NCI-H446 (cell line): ENCODE data around the gene P2RY11.

ENCODE experiments used
- DNase-seq, 2 experiments: peaks; one replicate each; lab custom pipeline; 2025; lab: John Stamatoyannopoulos, UW

The P2RY11 gene, protein sequence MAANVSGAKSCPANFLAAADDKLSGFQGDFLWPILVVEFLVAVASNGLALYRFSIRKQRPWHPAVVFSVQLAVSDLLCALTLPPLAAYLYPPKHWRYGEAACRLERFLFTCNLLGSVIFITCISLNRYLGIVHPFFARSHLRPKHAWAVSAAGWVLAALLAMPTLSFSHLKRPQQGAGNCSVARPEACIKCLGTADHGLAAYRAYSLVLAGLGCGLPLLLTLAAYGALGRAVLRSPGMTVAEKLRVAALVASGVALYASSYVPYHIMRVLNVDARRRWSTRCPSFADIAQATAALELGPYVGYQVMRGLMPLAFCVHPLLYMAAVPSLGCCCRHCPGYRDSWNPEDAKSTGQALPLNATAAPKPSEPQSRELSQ

DNA sequence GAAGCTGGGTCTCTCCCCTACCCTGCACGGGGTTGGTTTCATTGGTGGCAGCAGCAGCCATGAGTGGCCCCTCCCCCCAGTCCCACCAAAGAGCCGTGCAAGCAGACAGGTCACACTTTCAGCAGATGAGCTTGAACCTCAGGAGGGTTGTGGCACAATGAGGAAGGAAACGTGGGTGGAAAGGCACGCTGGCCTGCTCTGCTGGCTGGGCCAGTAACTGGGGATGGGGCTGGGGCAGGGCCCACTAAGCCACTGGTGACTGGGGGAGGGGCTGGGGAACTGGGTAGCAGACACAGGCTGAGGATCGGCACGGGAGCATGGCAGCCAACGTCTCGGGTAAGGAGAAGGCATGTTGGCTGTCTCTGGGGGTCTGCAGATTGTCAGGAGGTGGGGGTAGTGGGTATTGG, at the start of gene P2RY11:
P2RY11 (plus strand) TSS at position 289 of the 407 bp plus-strand sequence; CDS start at position 318, 29 bp downstream.
- DNase-seq = no peak

DNA sequence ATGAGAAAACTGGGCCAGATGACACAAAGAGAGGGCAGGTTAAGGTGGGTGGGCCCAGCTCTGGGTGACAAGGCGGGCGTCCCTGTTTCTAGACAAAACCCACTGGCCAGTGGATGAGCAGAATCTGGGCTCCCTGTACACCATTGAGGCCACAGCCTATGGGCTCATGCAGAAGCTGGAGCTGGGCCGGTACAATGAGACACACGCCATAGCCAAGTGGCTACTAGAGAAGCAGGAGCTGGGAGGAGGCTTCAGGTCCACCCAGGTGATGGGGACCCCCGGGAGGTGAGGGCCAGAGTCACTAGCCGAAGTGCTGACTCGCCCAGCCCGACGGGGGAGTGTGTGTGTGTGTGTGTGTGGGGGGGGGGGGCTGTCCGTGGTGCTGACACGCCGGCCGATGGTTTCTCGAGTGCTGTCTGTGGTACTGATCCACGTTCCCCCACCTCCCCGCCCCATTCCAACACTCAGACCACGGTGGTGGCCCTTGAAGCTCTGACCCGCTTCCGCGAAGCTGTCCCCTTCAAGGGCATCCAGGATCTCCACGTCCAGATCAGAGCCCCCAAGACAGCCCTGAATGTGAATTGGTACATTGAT, 49.7 kb upstream of the P2RY11 start:
- DNase-seq = no peak

DNA sequence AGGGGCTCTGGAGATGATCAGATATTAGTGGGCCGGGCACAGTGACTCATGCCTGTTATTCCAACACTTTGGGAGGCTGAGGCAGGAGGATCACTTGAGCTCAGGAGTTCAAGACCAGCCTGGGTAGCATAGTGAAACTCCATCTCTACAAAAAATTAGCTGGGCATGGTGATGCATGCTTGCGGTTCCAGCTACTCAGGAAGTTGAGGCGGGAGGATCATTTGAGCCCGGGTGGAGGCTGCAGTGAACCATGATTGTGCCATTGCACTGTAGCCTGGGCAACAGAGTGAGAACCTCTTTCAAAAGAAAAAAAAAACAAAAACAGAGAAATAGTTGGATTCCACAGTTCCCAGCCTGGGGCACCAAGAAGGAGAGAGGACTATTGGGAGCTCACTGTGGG, 43.3 kb upstream of the P2RY11 start:
- DNase-seq = no peak

DNA sequence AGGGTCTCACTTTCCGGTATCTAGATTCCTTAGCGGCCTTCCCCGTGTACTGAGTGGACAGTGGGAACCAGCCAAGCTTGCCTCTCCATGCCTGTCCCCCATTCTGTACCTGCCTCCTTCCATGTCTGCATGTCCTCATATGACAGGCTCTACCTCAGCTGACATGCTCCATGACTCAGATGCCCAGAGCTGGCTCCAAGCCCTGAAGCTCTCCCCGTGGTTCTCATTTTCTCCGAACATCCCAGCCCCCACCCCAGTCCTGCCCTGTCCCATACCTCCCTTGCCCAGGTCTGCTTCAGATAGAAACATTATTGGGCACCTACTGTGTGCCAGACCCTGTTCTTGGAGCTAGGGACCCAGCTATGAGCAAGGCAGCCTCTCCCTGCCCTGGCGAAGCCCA, 42.4 kb upstream of the P2RY11 start:
- no peak for DNase-seq

DNA sequence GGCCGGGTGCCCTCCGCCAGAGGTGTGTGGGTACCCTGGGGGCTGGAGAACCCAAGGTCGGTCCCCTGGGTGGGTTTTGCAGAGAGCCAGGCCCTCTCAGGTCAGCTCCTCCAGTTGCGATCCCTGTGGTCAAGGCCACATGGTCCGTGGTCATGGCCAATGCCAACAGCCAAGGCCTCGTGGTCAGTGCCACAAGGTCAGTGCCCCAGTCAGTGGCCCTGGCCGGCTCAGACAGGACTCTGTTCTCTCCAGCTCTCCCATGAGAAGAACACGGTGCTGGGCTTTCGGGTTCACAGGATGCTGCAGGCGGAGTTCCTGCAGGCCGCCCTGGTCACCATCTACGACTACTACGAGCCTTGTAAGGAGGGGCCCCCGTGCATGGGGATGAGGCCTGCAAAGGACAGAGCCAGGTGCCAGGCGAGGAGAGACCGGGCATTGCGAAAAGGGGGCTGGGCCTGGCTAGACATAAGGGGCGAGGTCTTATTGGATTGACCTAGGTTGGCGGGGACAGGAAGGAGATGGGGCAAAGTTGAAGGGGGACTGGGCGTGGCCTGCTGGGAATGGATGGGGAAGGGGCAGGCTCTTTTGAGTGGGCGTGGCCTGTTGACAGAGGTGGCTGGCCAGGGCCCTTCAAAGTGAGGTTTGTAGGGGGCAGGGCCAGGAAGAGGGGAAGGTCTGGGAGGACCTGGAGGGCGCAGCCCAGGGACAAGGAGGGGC, 40.6 kb upstream of the P2RY11 start:
- no peak for DNase-seq

DNA sequence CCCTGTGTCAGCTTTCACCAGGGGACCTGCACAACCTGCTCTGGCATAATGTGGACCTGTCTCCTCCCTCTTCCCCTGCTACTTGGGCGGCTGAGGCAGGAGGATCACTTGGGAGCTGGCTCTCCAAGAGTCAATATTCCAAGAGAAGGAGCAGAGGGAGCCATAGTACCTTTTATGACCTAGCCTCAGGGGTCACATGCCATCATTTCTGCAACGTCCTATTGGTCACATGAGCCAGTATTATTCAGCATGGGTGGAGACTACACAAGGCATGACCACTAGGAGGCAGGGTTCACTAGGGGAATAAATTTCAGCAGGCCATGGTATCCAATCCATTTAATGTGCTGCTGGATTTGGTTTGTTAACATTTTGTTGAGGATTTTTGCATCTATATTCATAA, 37.3 kb upstream of the P2RY11 start:
- DNase-seq = peak in 1 of 2 experiments; percentile 41

DNA sequence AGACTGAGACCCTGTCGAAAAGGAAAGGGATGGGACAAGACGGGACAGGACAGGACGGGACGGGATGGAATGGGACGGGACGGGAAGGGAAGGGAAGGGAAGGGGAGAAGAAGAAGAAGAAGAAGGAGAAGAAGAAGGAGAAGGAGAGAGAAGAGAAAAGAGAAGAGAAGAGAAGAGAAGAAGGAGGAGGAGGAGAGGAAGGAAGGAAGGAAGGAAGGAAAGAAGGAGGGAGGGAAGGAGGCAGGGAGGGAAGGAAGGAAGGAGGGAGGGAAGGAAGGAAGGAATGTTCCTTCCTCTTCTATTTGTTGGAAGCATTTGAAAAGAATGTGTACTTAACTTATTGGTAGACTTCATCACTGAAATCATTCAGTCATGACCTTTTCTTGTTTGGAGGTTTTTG, 35.0 kb upstream of the P2RY11 start:
- no peak for DNase-seq

DNA sequence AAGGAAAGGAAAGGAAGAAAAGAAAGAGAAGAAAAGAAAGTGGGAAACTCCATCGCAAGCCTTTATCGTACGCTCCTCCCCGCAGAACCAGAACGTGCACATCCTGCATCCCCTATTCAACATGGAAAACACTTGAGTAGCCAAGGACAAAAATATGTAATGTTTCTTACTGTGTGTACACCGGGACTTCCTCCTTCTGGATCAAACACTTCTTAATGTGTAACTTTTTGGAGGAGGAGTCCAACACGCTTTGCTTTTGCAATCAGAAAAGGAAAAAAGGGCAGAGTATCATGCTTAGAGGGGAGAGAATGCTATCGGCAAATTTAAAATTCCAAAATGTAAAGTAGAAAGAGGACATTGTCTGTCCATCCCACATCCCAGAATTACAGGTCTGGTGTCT, 33.2 kb upstream of the P2RY11 start:
- no peak for DNase-seq

DNA sequence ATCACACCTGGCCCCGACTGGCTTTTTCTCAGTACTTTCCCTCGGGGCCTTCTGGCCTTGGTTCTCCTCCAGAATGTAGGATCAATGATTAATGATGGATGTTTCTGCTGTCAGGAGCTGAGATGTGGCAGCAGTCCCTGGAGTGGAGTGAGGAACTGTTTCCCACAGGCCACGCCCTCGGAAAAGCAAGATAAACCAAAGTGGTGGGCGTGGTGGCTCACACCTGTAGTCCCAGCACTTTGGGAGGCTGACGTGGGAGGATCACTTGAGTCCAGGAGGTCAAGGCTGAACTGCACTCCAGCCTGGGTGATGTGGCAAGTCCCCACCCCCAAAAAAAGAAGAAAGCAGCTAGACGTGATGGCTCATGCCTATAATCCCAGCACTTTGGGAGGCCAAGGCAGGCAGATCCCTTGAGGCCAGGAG, 32.5 kb upstream of the P2RY11 start:
- no peak for DNase-seq

DNA sequence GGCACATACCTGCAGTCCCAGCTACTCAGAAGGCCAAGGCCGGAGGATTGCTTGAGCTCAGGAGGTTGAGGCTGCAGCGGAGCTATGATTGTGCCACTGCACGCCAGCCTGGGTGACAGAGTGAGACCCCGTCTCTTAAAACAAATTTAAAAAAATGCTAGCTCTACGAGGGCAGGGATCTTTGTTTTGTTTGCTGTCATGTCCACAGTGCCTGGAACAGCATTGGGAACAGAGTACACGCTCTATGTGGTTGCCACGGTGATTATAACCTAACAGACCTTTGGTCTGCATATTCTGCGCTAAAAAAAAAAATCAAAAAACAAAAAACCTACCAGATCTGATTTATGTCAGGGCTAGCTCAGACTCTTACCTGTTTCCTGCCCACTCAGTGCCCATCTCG, 27.6 kb upstream of the P2RY11 start:
- DNase-seq = no peak

DNA sequence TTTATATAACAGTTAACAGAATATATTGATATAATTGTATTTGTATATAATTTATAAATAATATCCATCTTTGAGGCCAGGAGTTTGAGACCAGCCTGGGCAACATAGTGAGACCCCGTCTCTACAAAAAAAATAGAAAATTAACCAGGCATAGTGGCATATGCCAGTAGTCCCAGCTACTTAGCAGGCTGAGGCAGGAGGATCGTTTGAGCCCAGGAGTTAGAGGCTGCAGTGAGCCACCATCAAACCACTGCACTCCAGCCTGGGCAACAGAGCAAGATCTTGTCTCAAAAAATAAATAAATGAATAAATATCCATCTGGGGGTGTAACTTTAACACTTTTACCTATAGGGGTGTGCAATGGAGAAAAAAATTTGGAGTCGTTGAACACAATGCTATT, 26.7 kb upstream of the P2RY11 start:
- no peak for DNase-seq

DNA sequence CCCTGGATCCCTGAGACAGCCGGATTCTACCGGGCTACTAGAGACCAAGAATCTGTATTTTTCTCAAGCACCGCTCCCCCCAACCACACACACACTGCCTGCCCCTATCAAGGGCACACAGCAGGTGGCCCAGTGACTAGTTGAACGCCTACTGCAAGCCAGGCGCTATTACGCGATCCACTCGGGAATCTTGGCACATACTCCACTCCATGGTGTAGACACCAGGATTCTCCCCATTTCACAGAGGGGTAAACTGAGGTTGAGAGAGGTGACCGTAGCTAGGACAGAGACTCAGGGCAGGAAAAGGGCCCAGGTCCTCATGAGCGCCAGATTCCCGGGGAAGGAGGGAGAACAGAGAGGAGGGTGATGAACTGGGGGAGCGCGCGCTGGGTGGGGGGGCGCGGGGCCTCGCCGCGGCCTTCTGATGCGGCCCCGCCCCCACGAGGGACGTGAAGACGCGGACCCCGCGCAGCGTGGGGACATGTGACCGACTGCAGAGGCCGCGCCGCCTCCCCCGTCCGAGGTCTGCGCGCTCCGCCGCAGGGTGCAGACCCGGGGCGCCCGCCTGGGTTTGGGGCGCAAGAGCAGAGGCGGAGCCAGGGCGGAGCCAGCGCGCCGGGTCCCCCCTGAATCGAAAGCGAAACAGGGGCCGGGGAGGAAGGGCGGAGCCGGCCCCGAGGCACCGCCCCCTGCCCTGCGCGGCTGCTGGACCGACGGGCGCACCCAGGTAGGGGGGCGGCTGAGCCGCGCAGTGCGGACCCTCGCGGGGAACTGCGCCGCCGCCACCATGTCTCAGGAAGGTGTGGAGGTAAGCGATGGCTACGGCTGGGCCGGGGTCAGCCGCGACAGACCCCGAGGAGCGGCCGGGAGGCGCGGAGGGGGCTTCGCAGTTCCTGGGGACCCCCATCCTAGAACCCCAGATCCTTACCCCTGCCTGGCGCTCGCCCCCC, 25.6 kb upstream of the P2RY11 start, which contains the start of gene SHFL:
SHFL (plus strand) TSS at position 677 of the 950 bp plus-strand sequence; CDS start at position 788, 111 bp downstream.
- no peak for DNase-seq

DNA sequence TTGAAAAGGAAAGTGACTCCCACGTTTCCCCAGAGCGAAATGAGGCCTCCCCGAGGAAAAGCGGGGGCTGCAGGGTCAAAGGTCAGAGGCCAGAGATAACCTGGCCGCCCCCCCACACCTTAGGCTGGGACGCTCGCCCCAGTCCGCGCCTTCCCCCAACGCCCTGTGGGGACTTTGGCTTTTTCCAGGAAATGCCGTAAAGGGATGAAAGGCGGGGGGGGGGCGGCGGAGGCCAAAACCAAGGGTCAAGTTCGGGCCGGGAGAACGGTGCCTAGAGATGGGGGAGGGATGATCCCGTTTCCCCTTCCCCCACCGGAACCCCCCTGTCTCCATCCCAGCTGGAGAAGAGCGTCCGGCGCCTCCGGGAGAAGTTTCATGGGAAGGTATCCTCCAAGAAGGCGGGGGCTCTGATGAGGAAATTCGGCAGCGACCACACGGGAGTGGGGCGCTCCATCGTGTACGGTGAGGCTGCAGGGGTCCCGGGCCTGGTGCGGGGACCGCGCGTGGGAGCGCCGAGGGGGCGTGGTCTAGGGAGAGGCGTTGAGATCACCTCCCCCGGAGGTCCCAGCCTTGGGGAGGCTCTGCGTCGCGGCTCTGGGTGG, 24.8 kb upstream of the P2RY11 start:
- DNase-seq = no peak

DNA sequence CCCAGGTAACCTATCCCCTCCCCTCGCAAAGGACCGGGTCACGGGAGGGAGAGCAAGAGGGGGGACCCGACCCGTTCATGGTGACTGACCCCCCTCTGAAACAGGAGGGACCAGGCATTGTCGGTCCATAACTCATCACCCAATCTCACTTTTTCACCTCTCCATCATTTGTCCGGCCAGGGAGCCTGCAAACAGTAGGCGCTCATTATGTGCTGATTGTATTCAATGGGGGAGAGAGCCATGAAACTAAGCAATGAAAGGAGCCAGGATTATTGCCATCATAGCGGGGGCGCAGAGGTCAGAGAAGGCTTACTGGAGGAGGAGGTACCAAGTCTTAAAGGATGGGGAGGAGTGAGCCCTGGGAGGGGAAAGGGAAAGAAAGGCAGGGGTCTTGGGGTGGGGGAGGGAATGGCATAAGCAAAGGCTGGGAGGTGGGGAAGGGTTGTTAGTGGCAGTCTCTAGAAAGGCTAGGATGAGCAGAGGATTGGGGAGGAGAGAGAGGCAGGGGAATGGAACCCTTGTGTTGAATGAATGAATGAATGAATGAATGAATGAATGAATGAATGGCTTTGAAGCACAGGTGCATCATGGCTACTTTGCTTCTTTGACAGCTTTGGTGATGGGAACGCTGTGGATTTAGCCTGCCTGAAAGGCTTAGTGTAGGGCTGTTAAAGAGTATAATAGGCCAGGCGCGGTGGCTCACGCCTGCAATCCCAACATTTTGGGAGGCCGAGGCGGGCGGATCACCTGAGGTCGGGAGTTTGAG, 24.0 kb upstream of the P2RY11 start:
- no peak for DNase-seq

DNA sequence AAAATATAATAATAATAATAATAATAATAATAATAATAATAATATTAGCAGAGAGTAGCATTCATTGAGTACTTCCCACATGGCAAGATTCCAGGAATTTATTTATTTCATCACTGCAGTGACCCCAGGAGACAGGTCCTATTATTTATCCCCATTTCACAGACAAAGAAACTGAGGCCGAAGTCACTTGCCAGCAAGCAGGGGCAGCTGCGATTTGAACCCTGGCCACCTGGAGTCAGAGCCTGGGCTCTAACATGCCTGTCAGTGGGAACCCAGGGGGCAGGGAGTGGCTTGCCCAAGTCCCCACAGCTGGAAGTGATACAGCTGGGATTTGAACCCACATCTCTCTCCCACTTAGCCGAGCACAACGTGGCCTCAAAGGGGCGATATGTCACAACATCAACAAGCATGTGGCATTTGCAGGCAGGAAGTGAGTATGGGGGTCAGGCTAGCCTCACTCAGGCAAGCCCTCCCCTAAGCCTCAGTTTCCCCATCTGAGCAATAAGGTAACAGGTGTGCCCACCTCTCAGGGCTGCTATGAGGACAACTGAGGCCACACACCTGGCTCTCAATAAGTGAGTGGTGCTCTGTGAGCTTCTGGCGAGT, 22.4 kb upstream of the P2RY11 start:
- no peak for DNase-seq

DNA sequence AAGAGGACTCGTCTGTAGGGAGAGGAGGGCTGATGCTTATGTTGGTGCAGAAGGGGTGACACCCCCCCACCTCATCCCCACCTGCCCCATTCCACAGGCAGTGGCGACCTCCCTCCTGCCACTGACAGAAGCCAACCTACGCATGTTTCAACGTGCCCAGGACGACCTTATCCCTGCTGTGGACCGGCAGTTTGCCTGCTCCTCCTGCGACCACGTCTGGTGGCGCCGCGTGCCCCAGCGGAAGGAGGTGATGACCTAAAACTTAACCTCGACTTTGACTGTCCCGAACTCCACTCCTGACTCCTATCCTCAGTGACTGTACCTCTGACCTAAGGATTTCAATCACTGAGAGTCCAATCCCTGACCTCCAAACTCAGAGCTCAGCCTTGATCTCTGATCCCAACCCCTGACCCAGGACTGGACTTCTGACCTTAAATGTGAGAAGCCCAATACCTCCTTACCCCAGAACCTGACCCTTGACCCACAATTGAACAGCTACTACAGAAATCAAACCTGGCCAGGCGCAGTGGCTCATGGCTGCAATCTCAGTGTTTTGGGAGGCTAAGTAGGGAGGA, 21.6 kb upstream of the P2RY11 start:
- no peak for DNase-seq

DNA sequence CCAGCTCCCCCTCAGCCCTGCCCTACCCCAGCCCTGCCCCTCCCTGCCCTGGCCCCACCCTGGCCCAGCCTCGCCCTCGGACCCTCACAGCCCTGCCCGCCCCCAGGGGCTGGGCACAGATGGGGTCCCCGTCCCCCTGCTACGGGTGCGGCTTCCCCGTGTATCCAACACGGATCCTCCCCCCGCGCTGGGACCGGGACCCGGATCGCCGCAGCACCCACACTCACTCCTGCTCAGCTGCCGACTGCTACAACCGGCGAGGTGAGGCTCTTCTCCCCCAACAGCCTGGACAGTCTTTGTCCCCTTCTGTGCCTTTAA, 20.2 kb upstream of the P2RY11 start:
- DNase-seq = no peak

DNA sequence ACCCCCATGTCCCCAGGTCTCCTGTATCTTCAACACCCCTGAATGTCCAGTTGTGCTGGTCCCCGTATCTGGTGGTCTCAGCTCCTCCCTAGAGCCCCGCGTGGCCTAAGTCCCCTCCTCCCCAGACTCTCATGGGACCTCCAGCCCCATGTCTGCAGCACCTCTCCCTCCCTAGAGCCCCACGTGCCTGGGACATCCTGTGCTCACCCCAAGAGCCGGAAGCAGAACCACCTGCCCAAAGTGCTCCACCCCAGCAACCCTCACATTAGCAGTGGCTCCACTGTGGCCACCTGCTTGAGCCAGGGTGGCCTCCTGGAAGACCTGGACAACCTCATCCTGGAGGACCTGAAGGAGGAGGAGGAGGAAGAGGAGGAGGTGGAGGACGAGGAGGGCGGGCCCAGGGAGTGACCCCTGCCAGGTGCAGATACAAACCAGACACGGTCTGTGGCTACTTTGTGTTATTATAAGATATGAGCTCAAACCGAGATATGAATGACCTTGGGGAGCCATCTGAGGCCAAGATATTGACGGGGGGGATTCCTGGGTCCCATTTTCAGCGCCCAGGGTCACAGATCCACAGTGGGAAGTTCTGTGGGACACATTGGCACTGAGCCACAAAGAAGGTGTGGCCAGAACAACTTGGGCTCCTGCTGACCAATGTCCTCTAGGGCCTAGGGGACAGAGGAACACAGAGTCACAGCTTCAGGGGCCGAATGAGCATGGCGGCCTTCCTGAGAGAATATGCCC, 19.4 kb upstream of the P2RY11 start:
- DNase-seq = no peak

DNA sequence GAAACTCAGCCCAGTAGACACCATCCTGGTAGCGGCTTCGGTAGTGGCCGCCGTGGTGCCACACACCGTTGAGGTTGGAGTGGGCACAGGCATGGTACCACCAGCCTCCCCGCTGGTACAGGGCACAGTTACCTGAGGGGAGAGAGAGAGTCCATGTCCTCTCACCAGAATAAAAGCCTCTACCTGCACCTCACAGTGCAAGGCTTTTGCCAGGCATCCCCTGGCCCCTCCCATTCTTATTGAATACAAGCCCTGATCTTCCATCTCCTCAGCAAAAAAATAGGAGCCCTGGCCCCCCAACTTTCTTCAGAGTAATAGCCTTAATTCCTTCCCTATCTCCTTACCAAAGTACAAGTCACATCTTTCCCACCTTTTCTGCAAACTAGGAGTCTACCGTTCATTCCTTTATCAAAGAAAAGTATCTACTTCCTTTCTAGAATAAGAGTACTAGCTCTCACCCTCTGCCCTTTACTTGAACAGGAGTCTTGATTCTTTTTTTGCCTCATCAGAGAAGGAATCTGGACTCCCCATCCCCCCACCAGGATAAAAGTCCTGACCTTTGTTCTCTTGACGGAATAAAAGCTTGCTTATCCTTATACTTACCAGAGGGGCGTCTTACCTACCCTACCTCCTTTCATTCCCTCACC, 18.7 kb upstream of the P2RY11 start:
- DNase-seq = no peak
